GM12875 (cell line): ENCODE data around the gene REV3L.
A peak's percentile ranks its signal among the peaks of the same experiment; 100 is the strongest.

Experiments
- H3K4me3 ChIP-seq: one replicate; pipeline ENCODE4 v1.5.1; 2011; ENCODE audit warnings: low read depth, low read length, control low read depth
- CTCF ChIP-seq: IDR thresholded peaks from 2 replicates; pipeline ENCODE4 v1.5.1; 2011; ENCODE audit warnings: low read depth, mild to moderate bottlenecking, control low read depth, inconsistent platforms, low read length, moderate library complexity, borderline replicate concordance; ENCODE audit not compliant: insufficient read depth

Gene REV3L, protein sequence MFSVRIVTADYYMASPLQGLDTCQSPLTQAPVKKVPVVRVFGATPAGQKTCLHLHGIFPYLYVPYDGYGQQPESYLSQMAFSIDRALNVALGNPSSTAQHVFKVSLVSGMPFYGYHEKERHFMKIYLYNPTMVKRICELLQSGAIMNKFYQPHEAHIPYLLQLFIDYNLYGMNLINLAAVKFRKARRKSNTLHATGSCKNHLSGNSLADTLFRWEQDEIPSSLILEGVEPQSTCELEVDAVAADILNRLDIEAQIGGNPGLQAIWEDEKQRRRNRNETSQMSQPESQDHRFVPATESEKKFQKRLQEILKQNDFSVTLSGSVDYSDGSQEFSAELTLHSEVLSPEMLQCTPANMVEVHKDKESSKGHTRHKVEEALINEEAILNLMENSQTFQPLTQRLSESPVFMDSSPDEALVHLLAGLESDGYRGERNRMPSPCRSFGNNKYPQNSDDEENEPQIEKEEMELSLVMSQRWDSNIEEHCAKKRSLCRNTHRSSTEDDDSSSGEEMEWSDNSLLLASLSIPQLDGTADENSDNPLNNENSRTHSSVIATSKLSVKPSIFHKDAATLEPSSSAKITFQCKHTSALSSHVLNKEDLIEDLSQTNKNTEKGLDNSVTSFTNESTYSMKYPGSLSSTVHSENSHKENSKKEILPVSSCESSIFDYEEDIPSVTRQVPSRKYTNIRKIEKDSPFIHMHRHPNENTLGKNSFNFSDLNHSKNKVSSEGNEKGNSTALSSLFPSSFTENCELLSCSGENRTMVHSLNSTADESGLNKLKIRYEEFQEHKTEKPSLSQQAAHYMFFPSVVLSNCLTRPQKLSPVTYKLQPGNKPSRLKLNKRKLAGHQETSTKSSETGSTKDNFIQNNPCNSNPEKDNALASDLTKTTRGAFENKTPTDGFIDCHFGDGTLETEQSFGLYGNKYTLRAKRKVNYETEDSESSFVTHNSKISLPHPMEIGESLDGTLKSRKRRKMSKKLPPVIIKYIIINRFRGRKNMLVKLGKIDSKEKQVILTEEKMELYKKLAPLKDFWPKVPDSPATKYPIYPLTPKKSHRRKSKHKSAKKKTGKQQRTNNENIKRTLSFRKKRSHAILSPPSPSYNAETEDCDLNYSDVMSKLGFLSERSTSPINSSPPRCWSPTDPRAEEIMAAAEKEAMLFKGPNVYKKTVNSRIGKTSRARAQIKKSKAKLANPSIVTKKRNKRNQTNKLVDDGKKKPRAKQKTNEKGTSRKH (N-terminal part only)

DNA sequence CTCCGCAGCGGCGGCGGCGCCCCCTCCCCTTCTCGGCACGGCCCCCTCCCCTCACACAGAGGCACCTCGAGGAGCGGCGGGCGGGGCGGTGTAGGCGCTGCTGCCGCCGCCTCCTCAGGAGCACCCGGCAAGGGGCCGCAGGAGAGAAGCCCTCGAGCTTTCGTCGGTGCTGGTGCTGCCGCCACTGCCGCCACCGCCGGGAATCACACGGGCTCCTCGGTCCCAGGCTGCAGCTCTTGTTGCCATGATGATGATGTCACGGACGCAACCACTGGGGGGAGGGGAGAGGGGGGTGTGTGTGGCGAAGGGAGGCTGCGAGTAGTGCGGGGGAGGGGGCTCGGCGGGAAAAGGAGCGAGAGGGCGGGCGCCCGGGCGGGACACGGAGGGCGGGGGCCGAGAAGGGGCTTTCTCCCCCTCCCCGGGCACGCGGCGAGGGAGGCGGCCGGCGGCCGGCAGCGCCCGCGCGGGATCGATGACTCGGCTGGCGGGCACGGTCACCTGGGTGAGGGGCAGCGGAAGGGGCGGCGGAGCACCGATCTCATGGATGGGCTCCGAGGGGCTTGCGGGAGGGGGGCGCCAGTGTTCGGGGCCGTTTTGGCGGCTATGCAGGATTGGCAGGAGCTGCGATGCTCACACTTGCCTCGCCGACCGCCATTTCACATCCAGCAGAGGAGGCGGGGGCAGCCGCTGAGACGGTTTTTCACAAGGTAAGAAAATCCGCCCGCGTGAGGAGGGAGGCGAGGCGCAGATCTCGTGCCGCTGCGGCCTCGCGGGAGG is at the start of gene REV3L:
TSS of gene REV3L (minus strand) at position 260 of the 777 bp plus-strand sequence. CDS start 330 bp downstream, outside the sequence.
- peak within 1 kb of the TSS; percentile 69 for H3K4me3 ChIP-seq
- no peak for TF ChIP-seq CTCF

- H3K4me3 ChIP-seq: no peak overlapping the region
- no peak for TF ChIP-seq CTCF
Measured at GRCh38 chr6:111531185-111531584, 48.2 kb upstream of the REV3L start.

- no peak for TF ChIP-seq CTCF
- H3K4me3 ChIP-seq: no peak overlapping the region
Measured at GRCh38 chr6:111530667-111531066, 47.6 kb upstream of the REV3L start.

- TF ChIP-seq CTCF: no peak
- no peak overlapping the region for H3K4me3 ChIP-seq
Measured at GRCh38 chr6:111530218-111530617, 47.2 kb upstream of the REV3L start.

- TF ChIP-seq CTCF: no peak
- no peak overlapping the region for H3K4me3 ChIP-seq
Measured at GRCh38 chr6:111527367-111527766, 44.3 kb upstream of the REV3L start.

DNA sequence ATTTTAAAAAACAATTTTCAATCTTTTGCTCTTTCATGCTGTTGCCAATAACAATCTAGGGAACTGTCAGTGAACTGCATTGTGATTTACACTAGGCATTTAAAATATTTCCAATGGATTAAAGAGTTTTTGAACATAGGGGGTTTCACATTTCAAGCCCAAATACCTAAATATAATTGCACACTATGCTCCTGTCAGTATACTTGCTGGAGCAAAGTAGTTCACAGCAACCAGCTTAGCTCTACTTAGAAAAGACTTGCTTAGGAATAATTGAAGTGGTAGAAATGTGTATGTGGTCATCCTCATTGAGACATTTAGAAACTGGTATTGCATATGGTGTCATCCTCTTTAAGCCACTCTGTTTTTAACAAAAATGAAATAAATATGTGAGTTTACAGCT is 41.7 kb upstream of the REV3L start:
- TF ChIP-seq CTCF: no peak
- H3K4me3 ChIP-seq: no peak overlapping the region
